HL-60 (cell line): ENCODE results near the gene LIPT2.

Experiments
- DNase-seq, 2 experiments: peaks; one replicate each; pipeline ENCODE4 v3.0.0-alpha.2; 2010 to 2020; ENCODE audit warnings: low read depth in 1 of 2, low spot score in 1 of 2
- H3K27ac ChIP-seq: fragments of 250-450 bp; sonication (Bioruptor Pico); replicated peaks from 2 replicates; pipeline ENCODE4 v1.5.1; 2020; ENCODE audit warnings: mild to moderate bottlenecking, moderate library complexity
- H3K27me3 ChIP-seq: fragments of 250-450 bp; sonication (Bioruptor Pico); 2 replicates; pipeline ENCODE4 v1.5.1; 2021; ENCODE audit warnings: mild to moderate bottlenecking, moderate library complexity; ENCODE audit not compliant: insufficient read depth, poor library complexity, severe bottlenecking
- H3K4me3 ChIP-seq: replicated peaks from 2 replicates; pipeline ENCODE4 v1.5.1; 2011; ENCODE audit warnings: mild to moderate bottlenecking, control low read depth, low read length; ENCODE audit not compliant: insufficient read depth
- GABPA ChIP-seq: IDR thresholded peaks from 2 replicates; pipeline ENCODE4 v1.6.1; 2012; ENCODE audit warnings: low read depth
- POLR2AphosphoS5 ChIP-seq: IDR thresholded peaks from 2 replicates; pipeline ENCODE4 v1.6.1; 2012; ENCODE audit warnings: low read depth
- REST ChIP-seq: IDR thresholded peaks from 2 replicates; pipeline ENCODE4 v1.6.1; 2012; ENCODE audit warnings: low read depth; ENCODE audit not compliant: insufficient replicate concordance
- SPI1 ChIP-seq: IDR thresholded peaks from 2 replicates; pipeline ENCODE4 v1.6.1; 2012; ENCODE audit warnings: low read depth, mild to moderate bottlenecking, borderline replicate concordance
- long read RNA-seq: library from polyadenylated mRNA; unstranded; transcript quantifications from one replicate; pipeline ENCODE4 v2.0.0, GENCODE V29; 2020
- TF ChIP-seq, protein P1 (sequence below): IDR thresholded peaks from one replicate; pipeline ENCODE4 v1.5.1; 2011; ENCODE audit warnings: low read length, control low read depth, inconsistent platforms; ENCODE audit not compliant: insufficient read depth

Gene LIPT2
- long read RNA-seq, transcript LIPT2-201 (2 exons, 1,018 nt), result major isoform, 16 of 17 reads
- long read RNA-seq, partial matches to known transcripts, result 0 of 17 reads
- long read RNA-seq, other reads (novel, unspliced or antisense), result 1 of 17 reads

GRCh38 chr11:74492974-74493790 is at the start of gene LIPT2:
Gene LIPT2 (minus strand): TSS chr11:74493724. CDS start chr11:74493703, 21 bp downstream.
- TF ChIP-seq REST (peak; percentile 38), POLR2AphosphoS5 (peak; percentile 86), GABPA (no peak)
- peak; percentile 89 to 97 for DNase-seq
- no peaks in the 10 kb centered on the region for H3K27me3 ChIP-seq
- H3K4me3 ChIP-seq, result peak within 1 kb of the TSS; percentile 68
- H3K27ac ChIP-seq, result peak within 1 kb of the TSS; percentile 67

GRCh38 chr11:74541466-74541865 is 47.9 kb upstream of the LIPT2 start:
- TF ChIP-seq, protein P1, sequence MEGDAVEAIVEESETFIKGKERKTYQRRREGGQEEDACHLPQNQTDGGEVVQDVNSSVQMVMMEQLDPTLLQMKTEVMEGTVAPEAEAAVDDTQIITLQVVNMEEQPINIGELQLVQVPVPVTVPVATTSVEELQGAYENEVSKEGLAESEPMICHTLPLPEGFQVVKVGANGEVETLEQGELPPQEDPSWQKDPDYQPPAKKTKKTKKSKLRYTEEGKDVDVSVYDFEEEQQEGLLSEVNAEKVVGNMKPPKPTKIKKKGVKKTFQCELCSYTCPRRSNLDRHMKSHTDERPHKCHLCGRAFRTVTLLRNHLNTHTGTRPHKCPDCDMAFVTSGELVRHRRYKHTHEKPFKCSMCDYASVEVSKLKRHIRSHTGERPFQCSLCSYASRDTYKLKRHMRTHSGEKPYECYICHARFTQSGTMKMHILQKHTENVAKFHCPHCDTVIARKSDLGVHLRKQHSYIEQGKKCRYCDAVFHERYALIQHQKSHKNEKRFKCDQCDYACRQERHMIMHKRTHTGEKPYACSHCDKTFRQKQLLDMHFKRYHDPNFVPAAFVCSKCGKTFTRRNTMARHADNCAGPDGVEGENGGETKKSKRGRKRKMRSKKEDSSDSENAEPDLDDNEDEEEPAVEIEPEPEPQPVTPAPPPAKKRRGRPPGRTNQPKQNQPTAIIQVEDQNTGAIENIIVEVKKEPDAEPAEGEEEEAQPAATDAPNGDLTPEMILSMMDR, result no peak
- TF ChIP-seq REST (no peak), GABPA (no peak), POLR2AphosphoS5 (no peak)
- Histone ChIP-seq H3K27ac (no peak overlapping the region), H3K27me3 (no peaks in the 10 kb centered on the region), H3K4me3 (no peak overlapping the region)
- DNase-seq, result no peak

DNA sequence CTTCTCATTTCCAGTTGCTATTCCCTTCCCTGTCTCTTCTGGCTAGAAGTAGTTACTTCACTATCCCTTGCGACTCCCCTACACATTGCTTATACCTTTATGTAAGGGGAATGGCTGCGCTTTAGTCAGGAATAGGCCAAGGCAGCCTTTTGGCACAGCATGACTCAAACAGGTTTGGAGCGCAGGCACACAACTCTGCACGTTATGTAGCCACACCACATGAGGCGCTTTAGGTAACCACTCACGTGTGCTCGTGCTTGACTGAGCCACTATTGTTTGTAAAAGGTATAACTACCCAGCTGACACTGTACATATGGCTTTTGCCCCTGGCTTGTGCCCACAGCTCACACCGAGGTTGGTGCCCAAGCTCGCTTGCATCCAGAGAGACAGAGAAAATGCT is 46.7 kb upstream of the LIPT2 start:
- TF ChIP-seq, protein P1, result no peak
- TF ChIP-seq POLR2AphosphoS5, result no peak
- TF ChIP-seq GABPA, result no peak

GRCh38 chr11:74538680-74539079 is 45.2 kb upstream of the LIPT2 start:
- H3K27me3 ChIP-seq, result no peaks in the 10 kb centered on the region
- no peak overlapping the region for H3K27ac ChIP-seq
- no peak for TF ChIP-seq SPI1
- no peak for TF ChIP-seq REST
- TF ChIP-seq, protein P1, result no peak
- no peak for TF ChIP-seq POLR2AphosphoS5
- TF ChIP-seq GABPA, result no peak
- H3K4me3 ChIP-seq, result no peak overlapping the region
- DNase-seq, result no peak

More for the DNA sequence above, 46.7 kb upstream of the LIPT2 start:
- Histone ChIP-seq H3K27me3 (no peaks in the 10 kb centered on the region), H3K4me3 (no peak overlapping the region), H3K27ac (no peak overlapping the region)
- no peak for DNase-seq
